NCI-H1092 (cell line): ENCODE data around the gene ARHGAP31.
"Not testable (repeated sequence)": the region's sequence is repeated elsewhere in the genome, so short reads cannot be mapped to it uniquely, and the experiment has no call there.

ENCODE experiments used
- DNase-seq: peaks from one replicate; lab custom pipeline; 2025; lab: John Stamatoyannopoulos, UW

ARHGAP31 gene

DNA sequence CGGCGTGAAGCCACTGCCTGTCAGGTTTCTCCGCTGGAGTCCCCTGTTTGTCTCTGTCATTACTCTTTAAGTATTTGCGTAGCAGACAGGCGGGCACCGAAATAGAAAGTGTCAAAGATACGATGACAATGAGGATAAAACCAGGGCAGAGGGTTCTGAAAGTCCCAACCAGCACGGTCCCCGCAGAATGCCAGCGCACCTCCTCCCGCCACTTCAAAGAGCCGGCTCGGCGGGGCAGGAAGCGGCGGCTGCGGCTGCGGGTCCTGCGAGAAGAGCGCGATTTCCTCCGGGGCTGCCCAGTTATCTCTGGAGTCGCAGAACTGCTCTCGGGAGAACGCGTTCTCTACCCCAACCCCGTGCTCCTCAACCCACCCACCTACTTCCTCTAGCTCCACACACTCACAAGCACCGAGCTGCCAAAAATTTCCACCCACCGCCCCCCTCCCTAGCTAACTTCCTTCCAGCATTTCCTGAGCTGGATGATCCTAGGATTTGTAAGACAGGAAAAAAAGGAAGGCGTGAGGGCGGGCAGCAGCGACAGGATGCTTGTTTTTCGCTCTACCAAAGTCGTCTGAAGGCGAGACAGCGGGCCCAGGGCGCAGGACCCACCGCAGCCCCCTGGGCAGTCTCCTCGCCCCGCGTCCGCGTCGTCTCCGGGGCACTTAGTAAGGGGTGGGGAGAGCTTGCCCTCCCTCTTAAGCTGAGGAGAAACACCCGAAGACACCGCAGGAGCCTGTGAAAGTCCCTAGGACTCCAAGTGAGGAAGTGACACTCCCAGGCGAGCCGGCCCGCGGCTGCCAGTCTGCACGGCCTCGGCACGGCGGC is at the start of gene ARHGAP31:
Gene ARHGAP31, plus strand, starts transcription at position 513 of the 825 bp plus-strand sequence. CDS start 522 bp downstream, outside the sequence.
- no peak for DNase-seq

GRCh38 chr3:119245778-119246177 is 48.4 kb upstream of the ARHGAP31 start:
- DNase-seq, result no peak

DNA sequence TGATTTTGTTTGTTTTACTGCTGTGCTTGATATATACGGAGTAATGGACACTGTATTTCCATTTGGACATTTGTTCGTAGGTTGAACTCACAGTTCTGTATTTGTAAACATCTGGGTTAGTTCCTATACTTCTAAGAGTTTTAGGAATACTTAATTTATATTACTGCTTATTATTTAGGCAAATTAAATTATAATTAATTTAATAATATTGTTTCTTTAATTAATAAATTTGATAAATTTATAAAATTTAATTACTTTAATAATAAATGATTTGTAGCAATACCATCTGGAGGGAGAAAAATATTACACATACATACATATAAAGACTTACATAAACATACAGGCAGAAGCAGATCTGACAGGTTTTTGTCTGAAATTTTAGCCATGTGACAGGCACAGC is 39.0 kb upstream of the ARHGAP31 start:
- DNase-seq, result no peak

DNA sequence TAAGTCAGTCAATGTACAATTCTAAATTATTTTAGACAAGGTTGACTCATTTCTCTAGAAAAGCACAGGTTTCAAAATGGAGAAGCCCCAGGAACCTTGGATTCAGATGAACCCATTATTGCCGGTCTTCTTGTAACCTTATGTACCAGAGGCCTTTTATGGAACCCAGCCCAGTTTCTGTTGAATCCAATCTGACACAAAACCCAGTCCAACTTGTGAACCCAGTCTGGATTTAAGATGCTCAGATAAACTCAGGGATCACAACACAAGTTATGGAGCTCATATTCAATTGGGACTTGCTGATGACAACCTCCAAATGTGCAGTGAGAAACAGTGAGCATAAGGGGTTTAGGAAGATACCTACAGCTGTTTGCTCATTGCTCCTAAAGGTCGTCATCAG is 37.1 kb upstream of the ARHGAP31 start:
- DNase-seq, result no peak

DNA sequence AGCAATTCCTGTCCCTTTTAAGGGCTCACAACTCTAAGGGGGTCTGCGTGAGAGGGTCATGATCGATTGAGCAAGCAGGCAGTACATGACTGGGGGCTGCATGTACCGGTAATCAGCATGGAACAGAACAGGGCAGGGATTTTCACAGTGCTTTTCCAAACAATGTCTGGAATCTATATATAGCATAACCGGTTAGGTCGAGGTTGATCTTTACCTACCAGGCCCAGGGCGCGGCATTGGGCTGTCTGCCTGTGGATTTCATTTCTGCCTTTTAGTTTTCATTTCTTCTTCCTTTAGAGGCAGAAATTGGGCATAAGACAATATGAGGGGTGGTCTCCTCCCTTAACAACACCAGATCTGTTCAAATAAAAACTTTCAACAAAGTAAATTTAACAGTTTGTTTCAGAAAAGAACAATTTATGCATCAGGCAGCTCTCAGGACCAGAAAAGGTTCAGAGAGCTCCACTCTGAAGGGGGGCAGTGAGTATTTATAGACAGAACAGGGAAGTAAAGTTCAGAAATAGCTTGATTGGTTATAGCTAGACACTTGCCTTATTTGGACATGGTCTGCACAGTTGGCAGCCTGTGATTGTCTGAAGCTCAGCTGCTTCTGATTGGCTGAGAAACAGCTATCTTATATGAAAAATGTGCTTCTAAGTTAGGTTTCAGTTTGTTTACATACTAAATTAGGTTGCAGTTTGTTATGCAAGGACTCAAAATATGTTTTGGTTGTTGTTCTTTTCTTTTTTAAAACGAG is 36.4 kb upstream of the ARHGAP31 start:
- DNase-seq, result no peak

- DNase-seq, result no peak
Observed at GRCh38 chr3:119258915-119259314, 35.3 kb upstream of the ARHGAP31 start.

DNA sequence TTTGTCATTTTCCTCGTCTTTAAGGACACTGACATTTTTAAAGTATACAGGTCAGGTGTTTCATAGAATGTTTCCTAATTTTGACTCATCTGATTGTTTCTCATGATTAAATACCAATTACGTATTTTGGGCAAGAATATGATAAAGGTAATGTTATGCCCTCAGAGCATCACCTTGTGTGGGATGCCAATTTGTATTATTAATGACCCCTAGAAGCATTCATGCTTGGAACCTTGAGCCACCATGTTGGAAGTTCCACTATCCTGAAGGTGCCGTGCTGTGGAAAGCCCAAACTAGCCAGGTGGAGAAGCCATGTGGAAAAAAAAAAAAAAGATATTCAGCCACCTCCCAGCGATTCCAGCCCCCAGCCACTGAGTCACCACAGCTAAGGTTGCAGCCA is 34.4 kb upstream of the ARHGAP31 start:
- no peak for DNase-seq

GRCh38 chr3:119261055-119261454 is 33.1 kb upstream of the ARHGAP31 start:
- no peak for DNase-seq

- not testable (repeated sequence) for DNase-seq
Observed at GRCh38 chr3:119270212-119270611, 24.0 kb upstream of the ARHGAP31 start.

DNA sequence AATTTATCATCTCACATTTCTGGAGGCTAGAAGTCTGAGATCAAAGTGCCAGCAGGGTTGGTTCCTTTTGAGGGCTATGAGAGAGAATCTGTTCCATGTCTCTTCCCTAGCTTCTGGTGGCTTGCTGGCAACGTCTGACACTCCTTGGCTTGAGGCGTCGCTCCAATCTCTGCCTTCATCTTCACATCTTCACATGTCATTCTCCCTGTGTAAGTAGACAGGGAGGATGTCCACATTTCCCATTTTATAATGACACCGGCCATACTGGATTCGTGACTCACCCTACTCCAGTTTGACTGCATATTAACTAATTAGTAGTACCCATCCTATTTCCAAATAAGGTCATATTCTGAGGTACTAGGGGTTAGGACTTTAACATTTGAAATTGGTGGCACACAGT is 17.5 kb upstream of the ARHGAP31 start:
- DNase-seq, result no peak

DNA sequence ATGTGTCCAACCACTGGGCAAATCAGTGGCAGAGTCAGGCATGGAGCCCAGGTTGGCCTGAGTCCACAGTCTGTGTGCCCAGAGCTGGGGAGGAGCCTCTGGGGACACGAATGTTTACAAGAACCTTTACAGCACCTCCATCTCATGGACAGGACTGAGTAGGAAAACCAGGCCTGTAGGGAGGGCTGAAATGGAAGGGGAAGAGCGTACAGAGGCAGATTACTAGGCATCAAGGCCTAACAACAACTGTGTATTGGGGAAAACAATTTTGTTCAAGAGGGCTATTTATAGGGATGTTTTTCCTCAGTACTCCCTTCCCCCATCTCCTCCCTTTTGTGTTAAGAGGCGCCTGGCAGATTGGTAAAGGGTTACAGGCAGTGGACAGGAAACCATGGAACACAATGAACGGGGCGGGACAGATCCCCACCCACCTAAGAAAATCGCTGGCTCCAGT is 15.1 kb upstream of the ARHGAP31 start:
- peak; percentile 66 for DNase-seq

DNA sequence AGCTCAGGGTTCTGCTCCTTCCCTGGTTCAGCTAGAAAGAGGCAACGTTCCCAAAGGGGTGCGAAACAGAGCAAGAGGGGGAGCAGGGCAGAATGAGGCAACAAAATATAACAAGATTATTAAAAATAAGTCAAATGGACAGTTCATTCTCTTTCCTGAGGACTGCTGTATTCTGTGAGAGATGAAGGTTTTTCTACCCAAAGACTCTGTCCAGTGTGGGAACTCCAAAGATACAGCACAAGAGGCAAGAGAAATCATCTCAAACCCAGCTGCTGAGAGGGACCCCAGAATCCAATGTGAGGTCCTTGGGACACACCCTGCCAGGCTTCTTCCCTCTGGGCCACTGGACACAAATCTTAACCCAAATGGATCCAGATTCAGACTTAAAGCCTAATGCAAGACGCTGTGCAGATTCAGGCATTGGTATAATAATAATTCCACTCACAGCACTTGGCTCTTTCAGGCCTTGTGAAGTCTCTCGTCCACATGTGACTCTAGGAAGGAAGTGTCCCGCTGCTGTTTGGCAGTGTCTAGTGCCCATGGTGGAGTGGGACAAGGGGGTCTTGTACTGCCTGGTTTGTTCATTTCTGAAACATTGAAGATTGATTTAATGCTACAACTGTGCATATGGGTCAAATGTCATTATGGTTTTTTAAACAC is 14.5 kb upstream of the ARHGAP31 start:
- no peak for DNase-seq

DNA sequence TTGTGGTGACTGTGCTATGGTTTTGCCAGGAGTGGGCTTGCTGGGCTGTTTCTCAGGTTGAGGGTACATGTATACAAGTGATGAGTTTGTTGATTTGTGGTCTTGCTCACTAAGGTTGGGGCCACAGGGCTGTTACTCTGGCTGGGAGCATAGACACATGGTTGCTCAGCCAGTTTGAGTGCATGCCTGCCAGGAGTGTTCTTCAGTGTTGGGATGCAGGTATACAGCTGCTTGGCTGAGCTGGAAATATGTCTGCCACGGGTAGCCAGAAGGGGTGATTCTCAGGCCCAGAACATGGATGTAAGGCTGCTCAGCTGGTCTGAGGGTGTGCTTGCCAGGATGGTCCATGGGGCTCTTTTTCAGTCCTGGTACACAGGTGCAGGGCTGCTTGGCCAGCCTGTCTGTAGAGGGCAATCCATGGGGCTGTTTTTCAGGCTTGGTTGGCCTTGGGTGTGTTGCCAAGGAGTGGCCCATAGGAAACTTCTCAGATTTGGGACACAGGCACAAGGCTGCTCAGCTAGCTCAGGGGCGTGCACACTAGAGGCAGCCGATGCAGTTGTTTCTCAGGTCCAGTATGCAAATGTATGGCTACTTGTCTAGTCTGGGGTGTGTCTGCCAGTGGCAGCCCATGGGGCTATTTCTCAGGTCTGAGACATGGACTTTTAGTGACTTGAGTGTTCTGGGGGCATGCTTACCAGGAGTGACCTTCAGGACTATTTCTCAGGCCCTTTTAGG is 5.3 kb upstream of the ARHGAP31 start:
- no peak for DNase-seq

DNA sequence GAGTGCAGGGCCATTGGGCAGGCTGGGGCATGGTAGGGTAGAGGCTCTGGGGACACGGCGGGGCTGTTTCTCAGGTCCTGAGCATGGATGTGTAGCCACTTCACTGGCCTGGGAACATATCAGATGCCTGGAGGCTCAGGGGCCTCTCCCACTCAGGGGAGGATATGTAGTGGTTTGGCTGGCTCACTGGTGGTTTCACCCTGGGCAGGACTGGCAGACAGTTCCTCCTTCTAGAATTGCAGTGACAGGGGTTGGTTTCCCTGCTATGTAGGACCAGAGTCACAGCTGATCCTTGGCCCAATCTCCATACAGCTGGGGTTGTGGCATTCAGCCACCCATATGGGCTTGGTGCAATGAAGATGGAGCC is 4.8 kb upstream of the ARHGAP31 start:
- no peak for DNase-seq

- DNase-seq, result no peak
Observed at GRCh38 chr3:119290613-119291012, 3.6 kb upstream of the ARHGAP31 start.

DNA sequence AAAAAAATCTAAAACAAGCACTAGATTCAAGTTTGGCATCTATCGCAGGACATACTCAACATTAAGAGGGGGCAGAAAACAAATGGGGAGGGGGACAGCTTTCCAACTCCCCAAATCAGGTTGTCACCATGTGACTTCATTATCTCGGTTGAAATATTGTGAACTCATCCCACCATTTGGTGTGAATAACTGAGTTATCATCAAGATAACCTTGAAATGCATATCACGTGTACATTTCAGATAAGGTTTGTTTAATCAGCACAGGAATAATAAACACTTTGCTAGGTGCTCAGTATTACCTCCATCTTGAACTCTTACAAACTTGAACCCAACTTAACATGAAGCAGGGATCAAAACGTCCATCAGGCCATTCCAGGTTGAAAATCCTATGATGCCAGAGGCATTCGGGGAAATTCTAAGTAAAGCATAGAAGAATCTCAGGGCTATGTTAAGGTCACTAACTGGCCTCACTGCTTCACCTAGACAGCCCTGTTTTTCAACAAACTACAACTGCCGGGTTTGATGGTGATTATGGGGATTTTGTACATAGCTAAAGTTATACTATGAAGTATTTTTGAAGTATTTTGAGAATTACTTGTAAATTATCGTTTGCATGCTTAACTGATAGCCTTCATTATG is 3.0 kb upstream of the ARHGAP31 start:
- DNase-seq, result no peak

GRCh38 chr3:119292666-119293065 is 1.5 kb upstream of the ARHGAP31 start:
- DNase-seq, result no peak

DNA sequence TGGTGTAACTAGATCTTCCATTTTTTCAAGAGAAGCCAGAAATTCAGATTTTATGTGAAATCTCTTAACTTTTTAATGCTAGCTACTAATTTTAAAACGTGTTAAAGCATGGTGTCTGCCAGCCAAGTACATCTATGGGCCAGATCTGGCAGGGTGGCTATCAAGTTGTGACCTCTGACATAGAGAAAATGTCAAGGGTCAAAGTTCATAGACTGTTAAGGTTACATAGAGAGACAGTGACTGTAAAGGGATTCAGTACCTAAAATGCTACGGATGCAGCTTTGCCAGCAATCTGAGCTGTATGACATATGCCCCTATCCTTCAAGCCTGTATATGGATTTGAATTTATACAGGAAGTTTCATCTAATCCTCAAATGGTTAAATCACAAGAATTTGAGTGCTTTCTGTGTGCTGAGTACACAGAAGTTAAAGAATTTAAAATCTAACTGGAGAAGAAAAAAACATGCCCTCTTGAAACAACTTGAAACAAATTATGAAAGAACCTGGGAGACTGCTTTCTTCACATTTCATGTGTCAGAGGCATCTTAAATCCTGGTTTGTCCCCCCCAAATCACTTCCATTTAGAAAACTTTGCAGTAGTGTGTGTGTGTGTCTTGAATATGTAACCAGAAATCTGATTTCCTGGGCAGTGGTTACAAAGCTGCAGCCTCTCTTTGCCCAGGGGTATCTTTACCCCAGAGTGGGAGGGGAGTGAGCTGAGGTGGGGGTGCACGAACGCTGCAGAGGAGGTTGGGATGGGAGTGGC is 895 bp upstream of the ARHGAP31 start:
- DNase-seq, result no peak

- DNase-seq, result no peak
Observed at GRCh38 chr3:119294696-119295671, 801 bp downstream of the ARHGAP31 start.
